ENCODE measurements around the gene ZFYVE26. TPM values are rescaled to one million over a fixed set of nuclear protein-coding genes. Genes with fewer than 3 reads are reported as not detected.

The ZFYVE26 gene
- total and polyA plus RNA-seq, 2 of the 8 experiments (the other 6 are each of a cell fraction or from before 2014, with no cell fraction given) = 13.0 to 23.3 TPM

GRCh38 chr14:67725171-67725570 lies 91.2 kb downstream of the ZFYVE26 start:
- WGBS, 2 experiments (ENCODE audit: extremely low coverage in 1 of 2, insufficient coverage in 1 of 2, insufficient read length in 1 of 2, insufficient replicate concordance in 2 of 2, low coverage in 1 of 2, low lambda C conversion rate in 2 of 2, missing lambda C conversion rate in 1 of 2) = 81% methylated on average over 5 of the region's 5 CpGs; no CpG with 5 or more reads in 1 of the 2 experiments
- Histone ChIP-seq H2BK15ac (ENCODE audit: low read length) (no peak overlapping the region), H3K14ac (ENCODE audit: insufficient read length) (no peak overlapping the region), H3K27ac (ENCODE audit: low read depth, low read length) (no peak overlapping the region), H3K36me3 (ENCODE audit: control insufficient read depth in 2 of 4, insufficient read depth in 4 of 4, low read length in 3 of 4) (no peaks in the 10 kb centered on the region), H3K23me2 (ENCODE audit: low read depth, low read length) (no peaks in the 10 kb centered on the region), H3K18ac (ENCODE audit: extremely low read depth, low read length) (no peak overlapping the region), H4K20me1 (replicated peaks in 1 of 2; ENCODE audit: control insufficient read depth in 1 of 2, insufficient read depth in 2 of 2, low read length in 2 of 2) (no peaks in the 10 kb centered on the region), H2BK120ac (replicated peaks; ENCODE audit: low read depth, low read length) (no peak overlapping the region), H2BK5ac (ENCODE audit: low read depth, low read length) (no peak overlapping the region), H3K56ac (replicated peaks; ENCODE audit: insufficient read length, low read depth, low read length) (no peak overlapping the region), H3K79me1 (ENCODE audit: low read depth, low read length) (no peaks in the 10 kb centered on the region), H3K4me3 (ENCODE audit: extremely low read depth in 1 of 4, insufficient read depth in 2 of 4, low read depth in 3 of 4, low read length in 4 of 4) (no peak overlapping the region), H3K4me2 (ENCODE audit: insufficient read depth in 1 of 2, low read depth in 2 of 2, low read length in 2 of 2) (no peak overlapping the region), H4K8ac (ENCODE audit: extremely low read depth, insufficient read depth, low read length) (peak overlapping the region; percentile 42; the same call in 1 of the 2 replicates), H3K23ac (ENCODE audit: insufficient read length) (no peak overlapping the region), H3K9ac (replicated peaks in 1 of 4; ENCODE audit: extremely low read depth in 1 of 4, low read depth in 3 of 4, low read length in 3 of 4) (no peak overlapping the region), H3K4ac (replicated peaks; ENCODE audit: insufficient read length, low read depth, low read length) (no peak overlapping the region), H3K4me1 (replicated peaks in 1 of 4; ENCODE audit: control insufficient read depth in 3 of 4, insufficient read depth in 4 of 4, low read length in 3 of 4) (peaks cover 1 to 11% (median 6%) of the 10 kb centered on the region in 4 experiments; a peak in 5 of 7 replicates), H3K79me2 (ENCODE audit: control insufficient read depth in 1 of 2, insufficient read depth in 2 of 2, low read length in 2 of 2) (no peaks in the 10 kb centered on the region), H3K27me3 (replicated peaks in 1 of 4; ENCODE audit: control insufficient read depth in 3 of 4, extremely low read depth in 1 of 4, insufficient read depth in 3 of 4, low read length in 3 of 4) (no peaks in the 10 kb centered on the region; a peak in 1 of 7 replicates), H2AFZ (ENCODE audit: low read length) (no peak overlapping the region), H4K5ac (ENCODE audit: insufficient read length, low read depth, low read length) (no peak overlapping the region), H3K9me3 (ENCODE audit: insufficient read depth in 2 of 2, low read depth in 1 of 2, low read length in 1 of 2) (no peaks in the 10 kb centered on the region), H4K91ac (replicated peaks; ENCODE audit: insufficient read length, low read length) (no peak overlapping the region), H2BK12ac (ENCODE audit: low read depth, low read length) (no peak overlapping the region), H2BK20ac (ENCODE audit: low read length) (no peak overlapping the region), H2AK5ac (ENCODE audit: low read depth, low read length) (no peak overlapping the region)
- CTCF ChIA-PET (ENCODE audit: partially characterized antibody) = no interaction called here
- no peak for FAIRE-seq
- TF ChIP-seq ZNF274 (IDR thresholded peaks at IDR 0.05; ENCODE audit: borderline replicate concordance, extremely low read depth, low read length) (no peak), GABPA (IDR thresholded peaks at IDR 0.05; ENCODE audit: borderline replicate concordance, insufficient read depth, low read length) (no peak), TAF1 (IDR thresholded peaks at IDR 0.05; ENCODE audit: low read depth, low read length) (no peak), RAD21 (IDR thresholded peaks at IDR 0.05 in 1 of 2, conservative IDR thresholded peaks at IDR 0.05 in 1 of 2; ENCODE audit: low read depth in 2 of 2, low read length in 2 of 2) (no peak)
- DNase-seq (ENCODE audit: low read depth in 1 of 2, low spot score in 2 of 2) = no peak
- POLR2A ChIA-PET (ENCODE audit: partially characterized antibody) = no interaction called here

Data from H1 (cell line).